Measurements from ENCODE around the gene NKD1. TPM values are rescaled to one million over a fixed set of nuclear protein-coding genes. Genes with fewer than 3 reads are reported as not detected.
A peak's percentile ranks its signal among the peaks of the same experiment; 100 is the strongest.

The NKD1 gene
- total RNA-seq, 1 donor, result 1.2 TPM

DNA sequence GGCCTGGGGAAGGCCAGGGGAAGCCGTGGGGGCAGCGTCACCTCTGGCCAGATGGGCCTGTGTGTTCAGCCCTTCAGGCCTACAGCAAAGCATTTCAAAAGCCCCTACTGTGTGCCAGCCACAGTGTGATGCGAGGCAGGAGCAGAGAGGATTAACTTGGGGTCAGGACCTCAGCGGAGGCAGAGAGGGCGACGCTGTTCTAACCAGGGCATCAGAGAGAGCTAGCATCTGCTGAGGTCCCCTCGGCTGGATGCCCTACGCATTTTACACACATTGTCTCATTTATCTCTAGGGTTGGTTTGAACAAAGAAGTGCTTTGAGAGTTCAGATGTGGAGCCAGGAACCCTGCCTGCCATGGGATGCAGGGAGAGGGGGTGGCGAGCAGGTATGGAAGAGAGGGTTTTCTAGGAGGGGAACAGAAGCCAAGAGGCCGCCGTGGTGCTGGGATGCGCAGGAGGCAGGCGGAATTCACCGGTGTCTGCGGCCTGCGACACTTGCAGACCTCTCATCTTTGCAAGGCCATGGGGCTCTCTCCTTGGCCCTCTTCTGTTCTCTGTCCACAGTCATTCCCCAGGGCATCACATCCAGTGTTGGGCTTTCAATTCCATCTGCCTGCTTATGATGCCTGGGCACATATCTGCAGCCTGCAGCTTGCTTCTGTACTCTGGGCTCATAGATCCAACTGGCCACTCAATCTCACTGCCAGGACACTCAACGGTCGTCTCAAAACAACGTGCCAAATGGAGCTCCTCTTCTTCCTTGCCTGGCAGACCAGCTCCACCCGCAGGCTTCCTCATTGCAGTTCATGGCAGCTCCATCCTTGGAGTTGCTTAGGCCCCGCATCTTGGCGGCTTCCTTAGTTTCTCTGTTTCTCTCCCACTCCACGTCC lies 8.1 kb upstream of the NKD1 start:
- Histone ChIP-seq H3K27me3 (ENCODE audit: insufficient read depth, low read length) (peaks cover 2% of the 10 kb centered on the region), H3K4me1 (ENCODE audit: insufficient read depth, low read length) (no peaks in the 10 kb centered on the region), H3K4me3 (ENCODE audit: low read length) (no peak overlapping the region), H3K9me3 (ENCODE audit: low read depth, low read length) (no peaks in the 10 kb centered on the region)

- Histone ChIP-seq H3K9me3 (ENCODE audit: low read depth, low read length) (no peaks in the 10 kb centered on the region), H3K4me3 (ENCODE audit: low read length) (no peak overlapping the region), H3K27me3 (ENCODE audit: insufficient read depth, low read length) (peaks cover 2% of the 10 kb centered on the region), H3K4me1 (ENCODE audit: insufficient read depth, low read length) (no peaks in the 10 kb centered on the region)
These were observed 7.5 kb upstream of the NKD1 start for GRCh38 chr16:50540711-50541007.

DNA sequence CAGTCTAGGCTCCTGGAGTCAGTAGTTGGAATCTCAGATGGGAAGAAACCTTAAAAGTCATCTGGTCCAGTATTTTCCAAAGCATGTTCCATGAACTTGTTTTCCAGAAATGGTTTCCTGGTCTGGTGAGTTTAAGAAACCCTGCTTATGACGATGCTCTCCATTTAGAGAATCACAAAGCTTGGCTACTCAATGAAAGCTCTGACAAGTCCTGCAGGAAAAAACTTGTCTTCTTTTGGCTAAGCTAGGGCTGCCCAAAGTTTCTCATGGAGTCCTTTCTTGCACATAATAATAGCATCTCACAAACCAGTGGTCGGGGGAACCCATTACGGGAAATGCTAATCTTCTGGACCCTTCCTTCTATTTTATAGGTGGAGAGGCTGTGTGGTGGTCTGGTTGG lies 5.5 kb upstream of the NKD1 start:
- H3K4me1 ChIP-seq (ENCODE audit: insufficient read depth, low read length), result peaks cover 5% of the 10 kb centered on the region
- H3K27me3 ChIP-seq (ENCODE audit: insufficient read depth, low read length), result peaks cover 16% of the 10 kb centered on the region
- H3K9me3 ChIP-seq (ENCODE audit: low read depth, low read length), result no peaks in the 10 kb centered on the region
- no peak overlapping the region for H3K4me3 ChIP-seq (ENCODE audit: low read length)

DNA sequence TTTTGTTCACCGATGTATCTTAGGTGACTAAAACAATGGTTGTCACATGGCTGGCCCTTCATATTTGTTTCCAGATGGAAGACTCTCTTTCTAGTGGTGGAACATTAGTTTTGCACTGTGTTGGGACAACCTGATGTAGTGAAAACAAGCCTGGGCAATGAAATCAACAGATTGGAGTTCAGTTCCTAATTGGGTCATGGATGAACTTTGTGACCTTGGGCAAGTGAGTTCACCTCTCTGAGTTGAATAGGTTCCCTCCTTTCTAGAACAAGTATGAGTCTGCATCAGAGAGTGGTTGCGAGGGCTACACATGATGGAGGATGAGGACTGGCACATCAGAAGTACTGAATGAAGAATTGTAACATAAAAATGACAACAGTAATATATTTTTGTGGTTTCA lies 2.1 kb upstream of the NKD1 start:
- Histone ChIP-seq H3K27me3 (ENCODE audit: insufficient read depth, low read length) (peaks cover 27% of the 10 kb centered on the region), H3K4me3 (ENCODE audit: low read length) (no peak overlapping the region), H3K9me3 (ENCODE audit: low read depth, low read length) (no peaks in the 10 kb centered on the region), H3K4me1 (ENCODE audit: insufficient read depth, low read length) (peaks cover 5% of the 10 kb centered on the region)

DNA sequence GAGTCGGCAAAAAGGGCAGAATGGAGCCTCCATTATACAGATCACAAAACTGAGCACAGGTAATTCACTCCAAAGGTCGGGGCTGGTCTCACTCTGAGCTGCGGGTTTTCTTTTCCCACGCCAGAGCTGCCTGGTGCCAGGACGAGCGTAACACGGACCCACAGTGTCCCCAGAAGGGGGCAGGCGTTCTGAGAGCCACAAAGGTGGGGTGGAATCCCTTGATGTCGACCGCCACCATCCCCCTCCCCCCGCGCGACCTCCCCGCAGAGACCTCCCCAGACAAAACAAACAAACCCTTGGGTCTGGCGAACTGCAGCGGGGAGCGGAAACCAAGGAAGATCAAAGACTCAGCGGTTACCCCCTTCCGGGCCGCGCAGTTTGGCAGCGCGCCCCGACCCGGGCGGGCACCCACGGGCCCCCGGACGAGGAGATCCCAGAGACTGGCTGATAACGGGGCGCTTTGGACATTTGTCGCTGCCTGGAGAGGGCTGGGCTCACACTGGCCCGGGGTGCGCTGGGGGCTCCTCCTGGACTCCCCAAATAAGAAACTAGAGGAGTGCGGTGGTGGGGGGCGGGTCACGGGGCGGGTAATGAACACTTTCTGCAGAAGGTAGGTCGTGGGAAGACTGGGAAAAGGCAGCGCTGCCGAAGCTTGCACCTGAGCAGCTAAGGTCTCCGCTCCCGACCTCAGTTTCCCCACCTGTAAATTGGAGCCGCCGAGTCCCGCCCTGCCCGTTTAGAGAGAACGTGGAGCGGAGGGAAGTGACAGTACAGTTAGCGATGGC lies 664 bp upstream of the NKD1 start:
- peak overlapping the region; percentile 49 for H3K4me3 ChIP-seq (ENCODE audit: low read length)
- H3K27me3 ChIP-seq (ENCODE audit: insufficient read depth, low read length), result peaks cover 27% of the 10 kb centered on the region
- peaks cover 5% of the 10 kb centered on the region for H3K4me1 ChIP-seq (ENCODE audit: insufficient read depth, low read length)
- H3K9me3 ChIP-seq (ENCODE audit: low read depth, low read length), result no peaks in the 10 kb centered on the region

GRCh38 chr16:50548909-50549560 lies 839 bp downstream of the NKD1 start:
- H3K27me3 ChIP-seq (ENCODE audit: insufficient read depth, low read length), result peaks cover 25% of the 10 kb centered on the region
- H3K4me3 ChIP-seq (ENCODE audit: low read length), result peak overlapping the region; percentile 39
- peaks cover 5% of the 10 kb centered on the region for H3K4me1 ChIP-seq (ENCODE audit: insufficient read depth, low read length)

DNA sequence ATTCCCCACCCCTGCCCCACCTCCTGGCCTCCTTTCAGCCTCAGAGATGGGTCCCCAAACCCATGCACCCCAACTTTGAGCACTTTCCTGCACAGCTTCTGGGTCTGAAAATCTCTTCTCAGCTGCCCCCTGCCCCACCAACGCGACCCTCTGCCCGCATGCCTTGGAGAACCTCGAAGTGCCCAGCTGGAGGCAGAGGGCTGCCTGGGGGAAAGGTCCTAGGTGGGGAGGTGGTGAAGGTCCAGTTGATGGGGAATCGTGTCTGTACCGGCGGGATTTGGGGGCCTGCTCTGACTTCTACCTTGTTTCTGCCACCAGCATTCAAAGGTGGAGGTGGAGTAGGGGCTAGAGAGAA lies 1.3 kb downstream of the NKD1 start:
- Histone ChIP-seq H3K4me1 (ENCODE audit: insufficient read depth, low read length) (peaks cover 5% of the 10 kb centered on the region), H3K9me3 (ENCODE audit: low read depth, low read length) (no peaks in the 10 kb centered on the region), H3K27me3 (ENCODE audit: insufficient read depth, low read length) (peaks cover 25% of the 10 kb centered on the region), H3K4me3 (ENCODE audit: low read length) (no peak overlapping the region)

More at GRCh38 chr16:50548909-50549560, 839 bp downstream of the NKD1 start:
- H3K9me3 ChIP-seq (ENCODE audit: low read depth, low read length), result no peaks in the 10 kb centered on the region

- Histone ChIP-seq H3K9me3 (ENCODE audit: low read depth, low read length) (no peaks in the 10 kb centered on the region), H3K4me3 (ENCODE audit: low read length) (no peak overlapping the region), H3K27me3 (ENCODE audit: insufficient read depth, low read length) (peaks cover 25% of the 10 kb centered on the region), H3K4me1 (ENCODE audit: insufficient read depth, low read length) (peaks cover 5% of the 10 kb centered on the region)
These were observed 1.8 kb downstream of the NKD1 start for GRCh38 chr16:50550035-50550434.

DNA sequence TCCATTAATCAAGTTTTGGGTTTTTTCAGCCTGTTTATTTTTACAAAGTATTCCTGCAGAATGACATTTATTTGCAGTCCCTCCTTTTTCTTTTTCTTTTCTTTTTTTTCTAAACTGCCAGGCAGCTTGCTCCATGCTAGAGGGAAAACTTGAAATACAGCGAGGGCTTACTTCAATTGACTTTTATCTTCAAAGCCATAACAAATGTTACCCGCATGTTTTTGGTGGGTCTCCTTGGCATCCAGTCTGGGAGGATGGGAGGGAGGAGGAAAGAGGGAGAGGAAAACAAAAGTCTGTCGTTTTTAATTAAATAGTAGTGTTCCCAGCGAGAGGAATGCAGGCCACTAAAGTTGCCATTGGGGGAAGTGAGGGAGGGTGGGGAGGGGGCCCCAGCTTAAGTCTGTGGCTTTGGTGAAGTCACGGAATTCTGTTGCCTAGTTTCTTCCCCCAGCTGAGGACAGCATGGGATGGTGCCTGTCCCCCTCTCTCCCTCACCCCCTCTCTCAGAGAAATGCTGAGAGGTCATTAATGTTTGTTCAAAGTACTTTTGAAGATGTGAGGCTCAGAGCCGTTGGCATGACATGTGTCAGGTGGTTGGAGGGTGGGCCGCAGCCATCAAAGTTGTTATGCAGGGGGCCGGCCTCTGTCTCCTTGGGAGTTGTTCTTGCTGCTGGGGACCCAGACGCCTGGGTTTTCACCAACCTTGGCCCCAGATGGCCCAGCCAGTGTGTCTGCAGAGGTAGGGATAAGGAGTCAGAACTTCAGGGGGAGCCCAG lies 2.9 kb downstream of the NKD1 start:
- Histone ChIP-seq H3K9me3 (ENCODE audit: low read depth, low read length) (no peaks in the 10 kb centered on the region), H3K4me1 (ENCODE audit: insufficient read depth, low read length) (peaks cover 5% of the 10 kb centered on the region), H3K4me3 (ENCODE audit: low read length) (no peak overlapping the region), H3K27me3 (ENCODE audit: insufficient read depth, low read length) (peaks cover 24% of the 10 kb centered on the region)

GRCh38 chr16:50552476-50553101 lies 4.4 kb downstream of the NKD1 start:
- Histone ChIP-seq H3K4me1 (ENCODE audit: insufficient read depth, low read length) (no peaks in the 10 kb centered on the region), H3K4me3 (ENCODE audit: low read length) (no peak overlapping the region), H3K9me3 (ENCODE audit: low read depth, low read length) (no peaks in the 10 kb centered on the region), H3K27me3 (ENCODE audit: insufficient read depth, low read length) (peaks cover 11% of the 10 kb centered on the region)

DNA sequence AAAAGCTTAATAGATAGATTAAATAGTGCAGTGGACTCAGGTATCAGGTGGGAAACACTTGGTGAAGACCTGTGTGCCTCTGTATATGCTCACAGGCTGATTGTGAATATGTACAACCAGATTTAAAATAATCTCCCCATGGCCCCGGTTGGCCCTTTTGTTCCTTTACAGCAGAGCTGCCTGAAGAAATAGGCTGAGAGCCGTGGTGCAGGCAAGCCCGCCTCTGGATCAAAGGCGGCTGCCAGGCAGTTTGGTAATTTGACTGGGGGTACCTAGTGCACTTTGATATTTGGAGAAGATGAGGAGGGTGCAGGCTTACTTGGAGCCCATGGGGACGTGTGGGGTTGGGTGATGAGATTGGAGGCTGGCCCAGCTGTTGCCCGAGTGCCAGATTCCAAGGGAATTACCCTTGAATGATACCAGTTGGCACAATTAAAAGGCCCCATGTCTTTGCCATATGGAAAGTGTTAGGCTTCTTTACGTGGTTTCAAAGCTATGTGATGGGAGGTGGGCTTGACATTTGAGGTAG lies 5.0 kb downstream of the NKD1 start:
- no peak overlapping the region for H3K4me3 ChIP-seq (ENCODE audit: low read length)
- H3K4me1 ChIP-seq (ENCODE audit: insufficient read depth, low read length), result no peaks in the 10 kb centered on the region

DNA sequence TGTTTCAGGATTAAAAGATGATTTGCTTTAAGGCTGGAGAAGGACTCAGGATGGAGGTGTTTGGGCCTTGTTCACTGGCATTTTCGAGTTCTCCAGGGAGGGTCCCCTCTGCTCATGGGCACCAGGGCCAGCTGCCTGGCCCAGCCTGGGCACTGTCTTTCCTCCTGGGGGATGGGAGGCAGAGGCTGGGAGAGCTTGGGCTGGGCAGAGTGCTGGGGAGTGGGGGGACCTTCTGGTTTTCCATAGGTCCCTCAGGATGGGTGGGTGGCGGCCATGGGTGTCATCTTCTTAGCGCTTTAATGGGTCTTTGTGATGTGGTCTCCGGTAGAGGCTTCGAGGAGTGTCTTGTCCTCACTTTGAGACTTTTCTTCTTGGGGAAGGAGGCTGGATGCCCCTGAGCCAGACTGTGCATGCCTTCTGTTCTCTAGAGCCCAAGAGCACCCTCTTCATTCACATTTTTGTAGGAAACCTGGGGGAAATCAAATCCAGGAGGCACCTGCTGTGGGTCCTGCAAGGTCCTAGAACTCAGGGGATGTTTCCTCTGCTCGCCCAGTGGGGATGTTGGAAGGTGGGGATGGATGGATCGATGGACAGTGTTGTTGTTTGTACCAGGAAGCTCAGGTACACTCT lies 5.7 kb downstream of the NKD1 start:
- H3K9me3 ChIP-seq (ENCODE audit: low read depth, low read length), result no peaks in the 10 kb centered on the region
- peaks cover 11% of the 10 kb centered on the region for H3K27me3 ChIP-seq (ENCODE audit: insufficient read depth, low read length)
- no peaks in the 10 kb centered on the region for H3K4me1 ChIP-seq (ENCODE audit: insufficient read depth, low read length)
- H3K4me3 ChIP-seq (ENCODE audit: low read length), result no peak overlapping the region

More for the DNA sequence above, 5.0 kb downstream of the NKD1 start:
- no peaks in the 10 kb centered on the region for H3K9me3 ChIP-seq (ENCODE audit: low read depth, low read length)
- H3K27me3 ChIP-seq (ENCODE audit: insufficient read depth, low read length), result peaks cover 11% of the 10 kb centered on the region

- Histone ChIP-seq H3K4me3 (ENCODE audit: low read length) (no peak overlapping the region), H3K9me3 (ENCODE audit: low read depth, low read length) (no peaks in the 10 kb centered on the region), H3K27me3 (ENCODE audit: insufficient read depth, low read length) (no peaks in the 10 kb centered on the region), H3K4me1 (ENCODE audit: insufficient read depth, low read length) (no peaks in the 10 kb centered on the region)
These were observed 7.2 kb downstream of the NKD1 start for GRCh38 chr16:50555269-50555875.

Measured in mononuclear cell (primary cell).